KMS-11 (cell line): ENCODE data around the gene KLHL29.
"Not testable (repeated sequence)": the region's sequence is repeated elsewhere in the genome, so short reads cannot be mapped to it uniquely, and the experiment has no call there.

Experiments
- H2AFZ ChIP-seq: fragments of 200-600 bp; sonication (generic); 2 replicates; pipeline ENCODE4 v1.6.1; 2016; ENCODE audit warnings: antibody characterized with exemption, mixed run types, low read depth
- H3K27ac ChIP-seq: fragments of 200-600 bp; sonication (generic); 2 replicates; pipeline ENCODE4 v1.6.1; 2016; ENCODE audit warnings: mild to moderate bottlenecking, mixed run types
- H3K27me3 ChIP-seq: fragments of 200-600 bp; sonication (generic); 2 replicates; pipeline ENCODE4 v1.6.1; 2017; ENCODE audit warnings: mild to moderate bottlenecking, low read depth, mixed run types, moderate library complexity; ENCODE audit not compliant: insufficient read depth
- H3K36me3 ChIP-seq: fragments of 200-600 bp; sonication (generic); 2 replicates; pipeline ENCODE4 v1.6.1; 2017; ENCODE audit warnings: mild to moderate bottlenecking, mixed run types; ENCODE audit not compliant: insufficient read depth
- H3K4me1 ChIP-seq: fragments of 200-600 bp; sonication (generic); 2 replicates; pipeline ENCODE4 v1.6.1; 2016; ENCODE audit warnings: mild to moderate bottlenecking, low read depth, mixed run types; ENCODE audit not compliant: poor library complexity, severe bottlenecking
- H3K4me2 ChIP-seq: fragments of 200-600 bp; sonication (generic); 2 replicates; pipeline ENCODE4 v1.7.0; 2016; ENCODE audit warnings: mild to moderate bottlenecking, mixed run types
- H3K4me3 ChIP-seq: fragments of 200-600 bp; sonication (generic); IDR thresholded peaks from 2 replicates; pipeline ENCODE4 v1.6.1; 2017; ENCODE audit warnings: low read depth, low read length, mixed read lengths; ENCODE audit not compliant: insufficient read depth
- H3K79me2 ChIP-seq: fragments of 200-600 bp; sonication (generic); 2 replicates; pipeline ENCODE4 v1.6.1; 2016; ENCODE audit warnings: low read depth, mixed run types; ENCODE audit not compliant: insufficient read depth
- H3K9ac ChIP-seq: fragments of 200-600 bp; sonication (generic); 2 replicates; pipeline ENCODE4 v1.6.1; 2016; ENCODE audit warnings: mild to moderate bottlenecking, mixed run types
- H4K20me1 ChIP-seq: fragments of 200-600 bp; sonication (generic); 2 replicates; pipeline ENCODE4 v1.6.1; 2016; ENCODE audit warnings: mild to moderate bottlenecking, mixed run types; ENCODE audit not compliant: insufficient read depth
- TF ChIP-seq, protein P1 (sequence below): fragments of 200-600 bp; sonication (generic); conservative IDR thresholded peaks from 2 replicates; pipeline ENCODE4 v1.6.1; 2017; ENCODE audit warnings: low read depth, mild to moderate bottlenecking, antibody characterized with exemption, low read length, moderate library complexity, mixed read lengths

Gene KLHL29

DNA sequence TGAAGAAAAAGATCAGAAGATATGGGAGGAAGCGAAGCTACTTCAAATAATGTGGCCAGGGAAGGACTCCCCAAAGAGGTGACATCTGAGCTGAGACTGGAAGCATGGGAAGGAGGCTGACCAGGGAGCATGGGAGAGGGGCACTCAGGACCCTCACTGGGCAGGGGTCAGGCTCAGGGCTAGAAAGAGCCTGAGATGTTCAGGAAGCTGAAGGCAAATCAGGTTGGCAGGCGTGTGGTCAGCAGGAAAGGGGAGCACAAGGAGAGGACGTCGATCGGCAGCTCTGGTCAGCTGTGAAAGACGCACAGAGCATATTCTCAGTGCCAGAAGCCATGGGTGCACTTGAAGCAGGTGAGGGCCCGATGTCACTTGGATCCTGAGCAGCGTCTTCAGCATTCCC, 38.2 kb upstream of the KLHL29 start:
- no peak overlapping the region for H3K4me3 ChIP-seq
- H3K36me3 ChIP-seq: no peaks in the 10 kb centered on the region
- no peak overlapping the region for H3K4me2 ChIP-seq
- H3K27me3 ChIP-seq: no peaks in the 10 kb centered on the region
- TF ChIP-seq, protein P1, sequence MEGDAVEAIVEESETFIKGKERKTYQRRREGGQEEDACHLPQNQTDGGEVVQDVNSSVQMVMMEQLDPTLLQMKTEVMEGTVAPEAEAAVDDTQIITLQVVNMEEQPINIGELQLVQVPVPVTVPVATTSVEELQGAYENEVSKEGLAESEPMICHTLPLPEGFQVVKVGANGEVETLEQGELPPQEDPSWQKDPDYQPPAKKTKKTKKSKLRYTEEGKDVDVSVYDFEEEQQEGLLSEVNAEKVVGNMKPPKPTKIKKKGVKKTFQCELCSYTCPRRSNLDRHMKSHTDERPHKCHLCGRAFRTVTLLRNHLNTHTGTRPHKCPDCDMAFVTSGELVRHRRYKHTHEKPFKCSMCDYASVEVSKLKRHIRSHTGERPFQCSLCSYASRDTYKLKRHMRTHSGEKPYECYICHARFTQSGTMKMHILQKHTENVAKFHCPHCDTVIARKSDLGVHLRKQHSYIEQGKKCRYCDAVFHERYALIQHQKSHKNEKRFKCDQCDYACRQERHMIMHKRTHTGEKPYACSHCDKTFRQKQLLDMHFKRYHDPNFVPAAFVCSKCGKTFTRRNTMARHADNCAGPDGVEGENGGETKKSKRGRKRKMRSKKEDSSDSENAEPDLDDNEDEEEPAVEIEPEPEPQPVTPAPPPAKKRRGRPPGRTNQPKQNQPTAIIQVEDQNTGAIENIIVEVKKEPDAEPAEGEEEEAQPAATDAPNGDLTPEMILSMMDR: no peak
- H3K27ac ChIP-seq: no peak overlapping the region
- no peak overlapping the region for H2AFZ ChIP-seq
- H3K79me2 ChIP-seq: no peaks in the 10 kb centered on the region
- H3K9ac ChIP-seq: no peak overlapping the region
- no peaks in the 10 kb centered on the region for H4K20me1 ChIP-seq
- H3K4me1 ChIP-seq: no peaks in the 10 kb centered on the region

- H2AFZ ChIP-seq: no peak overlapping the region
- H3K9ac ChIP-seq: no peak overlapping the region
- no peaks in the 10 kb centered on the region for H3K36me3 ChIP-seq
- no peaks in the 10 kb centered on the region for H3K79me2 ChIP-seq
- no peak overlapping the region for H3K4me2 ChIP-seq
- H3K4me1 ChIP-seq: no peaks in the 10 kb centered on the region
- no peak overlapping the region for H3K4me3 ChIP-seq
- TF ChIP-seq, protein P1: no peak
- no peaks in the 10 kb centered on the region for H4K20me1 ChIP-seq
- H3K27ac ChIP-seq: no peak overlapping the region
- no peaks in the 10 kb centered on the region for H3K27me3 ChIP-seq
Observed at GRCh38 chr2:23347471-23348092, 37.4 kb upstream of the KLHL29 start.

GRCh38 chr2:23348093-23348481, 36.9 kb upstream of the KLHL29 start:
- not testable (repeated sequence) for H3K9ac ChIP-seq, H2AFZ ChIP-seq, H3K79me2 ChIP-seq, H3K27me3 ChIP-seq, H4K20me1 ChIP-seq, H3K4me1 ChIP-seq, H3K36me3 ChIP-seq, H3K27ac ChIP-seq, H3K4me3 ChIP-seq, H3K4me2 ChIP-seq

DNA sequence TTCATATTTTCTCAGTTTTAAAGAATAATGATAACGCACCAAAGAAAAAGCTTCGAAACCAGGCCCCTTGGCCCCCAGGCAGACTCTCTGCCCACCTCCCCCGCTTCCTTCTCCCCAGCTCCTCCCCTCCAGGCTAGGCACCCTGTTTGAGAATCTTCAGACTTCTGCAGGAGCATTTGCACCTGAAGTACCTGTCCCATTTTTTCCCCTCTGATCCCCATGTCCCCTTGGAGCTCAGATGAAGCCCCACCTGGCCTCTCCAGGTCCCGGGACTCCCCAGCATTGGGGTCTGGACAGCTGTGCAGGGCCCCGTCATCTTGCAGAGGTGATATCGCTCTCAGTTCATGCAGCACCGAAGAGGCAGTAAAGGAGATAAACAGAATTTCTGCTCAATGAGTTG, 35.5 kb upstream of the KLHL29 start:
- no peak overlapping the region for H2AFZ ChIP-seq
- H3K36me3 ChIP-seq: no peaks in the 10 kb centered on the region
- H4K20me1 ChIP-seq: no peaks in the 10 kb centered on the region
- H3K4me3 ChIP-seq: no peak overlapping the region
- H3K4me1 ChIP-seq: no peaks in the 10 kb centered on the region
- no peak overlapping the region for H3K9ac ChIP-seq
- H3K27ac ChIP-seq: no peak overlapping the region
- H3K79me2 ChIP-seq: no peaks in the 10 kb centered on the region
- no peaks in the 10 kb centered on the region for H3K27me3 ChIP-seq
- no peak overlapping the region for H3K4me2 ChIP-seq
- TF ChIP-seq, protein P1: no peak

DNA sequence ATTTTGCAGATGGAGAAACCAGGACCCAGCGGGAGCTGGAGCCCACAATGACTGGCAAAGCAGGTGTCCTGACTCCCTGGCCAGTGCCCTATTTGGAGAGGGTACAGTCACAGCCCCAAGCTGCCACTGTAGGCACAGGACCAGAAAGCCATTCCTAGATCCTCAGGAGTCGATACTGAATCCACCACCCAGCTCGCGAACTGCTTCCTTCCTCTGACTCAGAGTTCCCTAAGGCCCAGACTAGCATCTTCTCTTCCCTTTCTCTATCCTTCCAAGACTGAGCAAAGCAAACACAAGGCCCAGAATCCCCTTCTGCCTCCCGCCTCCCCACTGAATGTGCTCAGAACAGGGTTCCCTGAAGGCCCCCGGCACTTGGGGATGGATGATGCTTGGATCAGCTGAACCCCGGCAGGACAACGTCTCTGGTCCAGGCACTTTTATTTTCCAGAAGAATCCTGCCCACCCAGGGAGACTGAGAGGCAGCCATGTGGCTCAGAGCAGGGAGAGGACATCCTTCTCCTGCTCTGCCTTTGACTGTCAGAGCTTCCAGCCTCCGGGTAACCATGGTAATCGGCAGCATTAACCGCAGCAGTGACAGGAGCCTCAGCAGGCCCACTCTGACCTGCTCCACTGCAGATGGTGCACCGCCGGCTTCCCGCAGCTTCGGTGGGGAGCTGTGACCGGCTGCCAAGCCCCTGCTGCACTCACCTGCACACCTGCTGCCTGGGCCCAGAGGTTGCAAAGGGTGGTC, 34.8 kb upstream of the KLHL29 start:
- H3K4me2 ChIP-seq: no peak overlapping the region

More for the DNA sequence above, 34.8 kb upstream of the KLHL29 start:
- no peak overlapping the region for H3K4me3 ChIP-seq
- no peaks in the 10 kb centered on the region for H3K79me2 ChIP-seq
- H3K27me3 ChIP-seq: no peaks in the 10 kb centered on the region
- no peaks in the 10 kb centered on the region for H4K20me1 ChIP-seq
- H2AFZ ChIP-seq: no peak overlapping the region
- no peaks in the 10 kb centered on the region for H3K4me1 ChIP-seq
- no peaks in the 10 kb centered on the region for H3K36me3 ChIP-seq
- TF ChIP-seq, protein P1: no peak
- H3K27ac ChIP-seq: no peak overlapping the region
- H3K9ac ChIP-seq: no peak overlapping the region
